Mesodermal cell (in vitro differentiated cells): ENCODE data around the gene PABPC1L2A. TPM values are rescaled to one million over a fixed set of nuclear protein-coding genes. Genes with fewer than 3 reads are reported as not detected.
"Not testable (repeated sequence)": the region's sequence is repeated elsewhere in the genome, so short reads cannot be mapped to it uniquely, and the experiment has no call there.

ENCODE experiments used
- H3K27ac ChIP-seq: 2 replicates; pipeline ENCODE4 v1.7.0; 2013; ENCODE audit warnings: mild to moderate bottlenecking, low read depth, low read length, moderate library complexity; ENCODE audit not compliant: severe bottlenecking
- H3K36me3 ChIP-seq: 2 replicates; pipeline ENCODE4 v1.7.1; 2013; ENCODE audit warnings: mild to moderate bottlenecking, low read length, moderate library complexity; ENCODE audit not compliant: control insufficient read depth, insufficient read depth
- H3K4me1 ChIP-seq: one replicate; pipeline ENCODE4 v1.7.1; 2013; ENCODE audit warnings: mild to moderate bottlenecking, low read length; ENCODE audit not compliant: insufficient read depth, control insufficient read depth, poor library complexity, severe bottlenecking
- H3K4me3 ChIP-seq: 2 replicates; pipeline ENCODE4 v1.7.0; 2013; ENCODE audit warnings: low read length, control low read depth, mild to moderate bottlenecking; ENCODE audit not compliant: insufficient read depth, poor library complexity, severe bottlenecking; ENCODE audit errors: extremely low read depth
- H3K9me3 ChIP-seq: 2 replicates; pipeline ENCODE4 v1.7.1; 2013; ENCODE audit warnings: mild to moderate bottlenecking, low read length, moderate library complexity; ENCODE audit not compliant: control insufficient read depth
- WGBS, 2 experiments: methylation state at CpG; one replicate each; pipeline ENCODE4 v1.1.5; 2013; ENCODE audit warnings: missing lambda C conversion rate in 2 of 2; ENCODE audit not compliant: insufficient coverage in 2 of 2; 5-methylcytosine and 5-hydroxymethylcytosine counted together
- polyA plus RNA-seq, 2 experiments: library from polyadenylated mRNA; stranded (reverse); fragments of 50-300 nt; gene quantifications; one replicate each; pipeline ENCODE4 v1.2.3, GENCODE V29; 2013

The PABPC1L2A gene
- polyA plus RNA-seq (2013, experiment 1 of 2), result 1.00 TPM
- polyA plus RNA-seq (2013, experiment 2 of 2), result 1.1 TPM

GRCh38 chrX:73079024-73079562 lies at the start of gene PABPC1L2A:
TSS of gene PABPC1L2A (minus strand) at chrX:73079512. CDS start at chrX:73079386, 126 bp downstream.
- no CpG with 5 or more reads among the region's 45 CpGs for WGBS, 2 experiments
- H3K4me3 ChIP-seq, H3K9me3 ChIP-seq, H3K4me1 ChIP-seq, H3K36me3 ChIP-seq, H3K27ac ChIP-seq: not testable (repeated sequence)

- no peak overlapping the region for H3K4me3 ChIP-seq
- 91% methylated on average over 13 to 15 of the region's 23 CpGs for WGBS, 2 experiments
- no peaks in the 10 kb centered on the region for H3K9me3 ChIP-seq
- no peak overlapping the region for H3K27ac ChIP-seq
- no peaks in the 10 kb centered on the region for H3K4me1 ChIP-seq
- no peaks in the 10 kb centered on the region for H3K36me3 ChIP-seq
Observed at GRCh38 chrX:73127700-73128241, 48.5 kb upstream of the PABPC1L2A start.

DNA sequence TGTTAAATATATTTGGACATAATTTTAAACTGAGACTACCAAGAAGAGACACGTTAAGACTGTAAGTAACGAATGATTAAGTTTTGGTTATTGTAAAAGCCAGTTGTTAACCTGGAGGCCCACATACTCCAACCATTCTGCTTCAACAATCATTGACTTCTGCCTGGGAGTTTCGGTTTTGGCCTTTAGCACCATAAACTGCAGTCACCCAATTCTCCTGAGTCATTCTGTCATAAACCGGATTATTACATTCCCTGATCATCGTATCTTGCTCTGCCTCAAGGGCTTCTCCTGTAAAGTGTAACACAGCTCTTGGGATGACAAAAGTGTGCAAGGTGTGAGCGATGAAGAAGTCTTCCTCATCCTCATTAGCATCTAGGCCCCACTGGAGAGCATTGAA lies 46.9 kb upstream of the PABPC1L2A start:
- no peaks in the 10 kb centered on the region for H3K9me3 ChIP-seq
- H3K4me3 ChIP-seq, result no peak overlapping the region
- H3K36me3 ChIP-seq, result no peaks in the 10 kb centered on the region
- no peak overlapping the region for H3K27ac ChIP-seq
- 100% methylated on average over 1 of the region's 6 CpGs; no CpG with 5 or more reads in 1 of the 2 experiments for WGBS, 2 experiments
- no peaks in the 10 kb centered on the region for H3K4me1 ChIP-seq

GRCh38 chrX:73099505-73099904 lies 20.2 kb upstream of the PABPC1L2A start:
- not testable (repeated sequence) for H3K36me3 ChIP-seq, H3K9me3 ChIP-seq, H3K4me3 ChIP-seq, H3K27ac ChIP-seq, H3K4me1 ChIP-seq
- 92 to 100% methylated on average over 4 to 5 of the region's 9 CpGs for WGBS, 2 experiments

- WGBS, 2 experiments, result no CpG with 5 or more reads among the region's 1 CpG
- not testable (repeated sequence) for H3K27ac ChIP-seq, H3K4me3 ChIP-seq, H3K36me3 ChIP-seq, H3K4me1 ChIP-seq, H3K9me3 ChIP-seq
Observed at GRCh38 chrX:73086766-73087165, 7.5 kb upstream of the PABPC1L2A start.

- not testable (repeated sequence) for H3K4me1 ChIP-seq, H3K36me3 ChIP-seq, H3K27ac ChIP-seq, H3K4me3 ChIP-seq, H3K9me3 ChIP-seq
- WGBS, 2 experiments, result no CpG with 5 or more reads among the region's 44 CpGs
Observed at GRCh38 chrX:73079884-73080283, 572 bp upstream of the PABPC1L2A start.

GRCh38 chrX:73078597-73078996 lies 715 bp downstream of the PABPC1L2A start:
- H3K9me3 ChIP-seq, H3K4me3 ChIP-seq, H3K4me1 ChIP-seq, H3K36me3 ChIP-seq, H3K27ac ChIP-seq: not testable (repeated sequence)
- no CpG with 5 or more reads among the region's 19 CpGs for WGBS, 2 experiments

DNA sequence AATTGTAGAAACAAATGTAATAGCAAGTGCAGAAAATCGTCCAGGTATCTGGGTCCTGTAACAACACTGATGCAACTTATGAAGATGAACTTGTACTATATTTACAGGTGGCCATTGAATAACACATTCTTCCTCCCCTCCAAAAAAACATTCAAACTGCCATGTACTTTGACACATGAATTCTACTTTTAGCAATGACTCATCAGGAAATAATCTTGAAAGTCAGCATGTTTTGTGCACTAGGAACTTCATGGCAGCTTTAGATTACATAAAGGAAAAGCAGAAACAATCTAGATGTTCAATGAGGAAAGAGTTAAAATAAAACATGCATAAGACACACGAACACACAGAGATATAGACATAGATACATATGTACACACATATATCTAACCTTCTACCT lies 2.5 kb downstream of the PABPC1L2A start:
- Histone ChIP-seq H3K27ac (no peak overlapping the region), H3K4me1 (no peaks in the 10 kb centered on the region), H3K36me3 (no peaks in the 10 kb centered on the region), H3K9me3 (no peaks in the 10 kb centered on the region), H3K4me3 (no peak overlapping the region)
- no CpG with 5 or more reads among the region's 2 CpGs for WGBS, 2 experiments

DNA sequence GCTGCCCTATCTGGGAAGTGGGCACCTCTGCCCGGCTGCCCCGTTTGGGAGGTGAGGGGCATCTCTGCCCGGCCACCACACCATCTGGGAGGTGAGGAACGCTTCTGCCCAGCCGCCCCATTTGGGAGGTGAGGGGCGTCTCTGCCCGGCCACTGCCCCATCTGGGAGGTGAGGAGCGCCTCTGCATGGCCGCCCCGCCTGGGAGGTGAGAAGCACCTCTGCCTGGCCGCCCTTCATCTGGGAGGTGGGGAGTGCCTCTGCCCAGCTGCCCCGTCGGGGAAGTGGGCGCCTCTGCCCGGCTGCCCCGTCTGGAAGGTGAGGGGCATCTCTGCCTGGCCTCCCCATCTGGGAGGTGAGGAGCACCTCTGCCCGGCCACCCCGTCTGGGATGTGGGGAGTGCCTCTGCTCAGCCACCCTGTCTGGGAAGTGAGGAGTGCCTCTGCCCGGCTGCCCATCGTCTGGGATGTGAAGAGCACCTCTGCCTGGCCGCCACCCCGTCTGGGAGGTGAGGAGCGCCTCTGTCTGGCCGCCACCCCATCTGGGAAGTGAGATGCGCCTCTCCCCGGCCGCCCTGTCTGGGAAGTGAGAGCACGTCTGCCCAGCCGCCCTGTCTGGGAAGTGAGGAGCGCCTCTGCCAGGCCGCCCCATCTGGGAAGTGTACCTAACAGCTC lies 9.8 kb downstream of the PABPC1L2A start:
- Histone ChIP-seq H3K9me3 (no peaks in the 10 kb centered on the region), H3K36me3 (no peaks in the 10 kb centered on the region), H3K4me1 (no peaks in the 10 kb centered on the region), H3K4me3 (no peak overlapping the region), H3K27ac (no peak overlapping the region)
- 89 to 99% methylated on average over 17 of the region's 31 CpGs for WGBS, 2 experiments

GRCh38 chrX:73068467-73069364 lies 10.6 kb downstream of the PABPC1L2A start:
- H3K27ac ChIP-seq, result no peak overlapping the region
- H3K4me3 ChIP-seq, result no peak overlapping the region
- H3K9me3 ChIP-seq, result no peaks in the 10 kb centered on the region
- no peaks in the 10 kb centered on the region for H3K4me1 ChIP-seq
- WGBS, 2 experiments, result 100% methylated on average over 1 to 3 of the region's 44 CpGs
- no peaks in the 10 kb centered on the region for H3K36me3 ChIP-seq
